Neural cell (in vitro differentiated cells): ENCODE measurements around the gene C11orf86. TPM values are rescaled to one million over a fixed set of nuclear protein-coding genes. Genes with fewer than 3 reads are reported as not detected.

Experiments
- H2AFZ ChIP-seq: fragments of 200-600, 300-800 bp; sonication (generic), shearing (Covaris generic); 2 replicates; pipeline ENCODE4 v1.6.0; 2014; ENCODE audit warnings: low read depth, mild to moderate bottlenecking, antibody characterized with exemption, low read length, moderate library complexity
- H3F3A ChIP-seq: fragments of 200-600 bp; shearing (Covaris generic); 2 replicates; pipeline ENCODE4 v1.6.1; 2016; ENCODE audit warnings: mild to moderate bottlenecking, moderate library complexity, mixed read lengths, antibody characterized with exemption, low read length; ENCODE audit not compliant: insufficient read depth, poor library complexity, severe bottlenecking
- H3K27ac ChIP-seq: fragments of 200-600, 300-800 bp; sonication (generic), shearing (Covaris generic); 2 replicates; pipeline ENCODE4 v1.5.1; 2014; ENCODE audit warnings: mild to moderate bottlenecking, low read length, moderate library complexity
- H3K27me3 ChIP-seq: fragments of 300-800, 200-600 bp; sonication (generic), shearing (Covaris generic); 2 replicates; pipeline ENCODE4 v1.6.0; 2014; ENCODE audit warnings: mild to moderate bottlenecking, low read depth, low read length, moderate library complexity; ENCODE audit not compliant: insufficient read depth
- H3K36me3 ChIP-seq: fragments of 300-800, 200-600 bp; sonication (generic), shearing (Covaris generic); 2 replicates; pipeline ENCODE4 v1.5.1; 2014; ENCODE audit warnings: mild to moderate bottlenecking, antibody characterized with exemption, low read length, moderate library complexity; ENCODE audit not compliant: insufficient read depth
- H3K4me2 ChIP-seq: fragments of 300-800, 200-600 bp; sonication (generic), shearing (Covaris generic); 2 replicates; pipeline ENCODE4 v1.6.0; 2014; ENCODE audit warnings: mild to moderate bottlenecking, low read length
- H3K4me3 ChIP-seq: fragments of 300-800, 200-600 bp; sonication (generic), shearing (Covaris generic); 2 replicates; pipeline ENCODE4 v1.5.1; 2014; ENCODE audit warnings: mild to moderate bottlenecking, low read length, moderate library complexity
- H3K79me2 ChIP-seq: fragments of 200-600 bp; shearing (Covaris generic); replicated peaks from 2 replicates; pipeline ENCODE4 v1.6.0; 2014; ENCODE audit warnings: mild to moderate bottlenecking, low read length, moderate library complexity; ENCODE audit not compliant: insufficient read depth
- H3K9ac ChIP-seq: fragments of 300-800, 200-600 bp; sonication (generic), shearing (Covaris generic); 2 replicates; pipeline ENCODE4 v1.6.1; 2016; ENCODE audit warnings: mild to moderate bottlenecking, low read length, mixed read lengths
- H3K9me2 ChIP-seq: fragments of 200-600 bp; shearing (Covaris generic); 2 replicates; pipeline ENCODE4 v1.6.1; 2016; ENCODE audit warnings: mild to moderate bottlenecking, low read length, mixed read lengths; ENCODE audit not compliant: insufficient read depth
- H3K9me3 ChIP-seq: fragments of 200-600, 300-800 bp; sonication (generic), shearing (Covaris generic); 2 replicates; pipeline ENCODE4 v1.6.1; 2016; ENCODE audit warnings: mild to moderate bottlenecking, mixed run types, low read length, moderate library complexity, mixed read lengths
- H4K20me1 ChIP-seq: fragments of 200-600 bp; shearing (Covaris generic); 2 replicates; pipeline ENCODE4 v1.6.1; 2016; ENCODE audit warnings: mild to moderate bottlenecking, mixed run types; ENCODE audit not compliant: insufficient read depth
- CTCF ChIP-seq: fragments of 450-650 bp; IDR thresholded peaks from 2 replicates; pipeline ENCODE4 v1.5.1; 2014; ENCODE audit warnings: antibody characterized with exemption, mild to moderate bottlenecking, moderate library complexity; ENCODE audit not compliant: poor library complexity, severe bottlenecking
- EP300 ChIP-seq: fragments of 450-650 bp; conservative IDR thresholded peaks from 2 replicates; pipeline ENCODE4 v1.6.1; 2014; ENCODE audit warnings: antibody characterized with exemption, mild to moderate bottlenecking, moderate library complexity; ENCODE audit not compliant: poor library complexity, severe bottlenecking
- EZH2 ChIP-seq: fragments of 200-600, 300-800 bp; shearing (Covaris generic), sonication (generic); IDR thresholded peaks from 2 replicates; pipeline ENCODE4 v1.6.1; 2014; ENCODE audit warnings: antibody characterized with exemption, low read length, borderline replicate concordance, mild to moderate bottlenecking; ENCODE audit not compliant: insufficient read depth, poor library complexity, severe bottlenecking
- MXI1 ChIP-seq: fragments of 450-650 bp; conservative IDR thresholded peaks from 2 replicates; pipeline ENCODE4 v1.6.1; 2014; ENCODE audit warnings: antibody characterized with exemption, mild to moderate bottlenecking; ENCODE audit not compliant: poor library complexity, severe bottlenecking
- POLR2AphosphoS5 ChIP-seq: IDR thresholded peaks from 2 replicates; pipeline ENCODE4 v1.6.1; 2012
- RAD21 ChIP-seq: fragments of 450-650 bp; conservative IDR thresholded peaks from 2 replicates; pipeline ENCODE4 v1.6.1; 2014; ENCODE audit warnings: antibody characterized with exemption, mild to moderate bottlenecking, moderate library complexity
- SMC3 ChIP-seq: fragments of 450-650 bp; conservative IDR thresholded peaks from 2 replicates; pipeline ENCODE4 v1.6.1; 2014; ENCODE audit warnings: antibody characterized with exemption, mild to moderate bottlenecking, moderate library complexity; ENCODE audit not compliant: poor library complexity
- TAF1 ChIP-seq: IDR thresholded peaks from 2 replicates; pipeline ENCODE4 v1.6.1; 2012; ENCODE audit warnings: low read depth
- polyA plus RNA-seq: library from polyadenylated mRNA; depleted of rRNA; stranded (reverse); fragments of >200 nt; gene quantifications from 2 replicates; pipeline ENCODE4 v1.2.3, GENCODE V29; 2014
- TF ChIP-seq, protein P1 (sequence below): IDR thresholded peaks from 2 replicates; pipeline ENCODE4 v1.6.1; 2012; ENCODE audit warnings: borderline replicate concordance

C11orf86 gene
- polyA plus RNA-seq, 1 donor from 2014 or later, result not detected

DNA sequence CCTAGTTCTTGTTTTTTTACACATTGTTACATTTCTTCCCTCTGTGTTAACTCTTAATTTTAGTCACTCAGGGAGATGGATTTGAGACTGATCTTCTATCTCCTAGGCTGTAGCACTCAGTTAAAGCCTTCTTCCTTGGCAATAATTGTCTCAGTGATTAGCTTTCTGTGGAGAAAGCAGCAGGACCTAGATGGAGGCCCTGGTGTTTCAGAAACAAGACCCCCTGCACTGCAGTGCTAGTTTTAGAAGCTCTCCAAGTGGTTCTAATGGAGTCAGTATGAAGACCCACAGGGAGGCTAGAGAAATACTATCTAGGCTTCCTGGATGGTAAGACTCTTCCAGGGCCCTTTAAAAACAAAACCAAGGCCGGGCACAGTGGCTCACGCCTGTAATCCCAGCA is 12.9 kb upstream of the C11orf86 start:
- Histone ChIP-seq H3K27ac (no peak overlapping the region), H3K9me2 (no peaks in the 10 kb centered on the region), H3K79me2 (no peaks in the 10 kb centered on the region), H3K9me3 (no peaks in the 10 kb centered on the region), H3K4me3 (no peak overlapping the region), H2AFZ (no peak overlapping the region), H3F3A (no peaks in the 10 kb centered on the region), H4K20me1 (no peaks in the 10 kb centered on the region), H3K27me3 (no peaks in the 10 kb centered on the region), H3K4me2 (no peak overlapping the region), H3K36me3 (no peaks in the 10 kb centered on the region), H3K9ac (no peak overlapping the region)
- TF ChIP-seq CTCF (no peak), SMC3 (no peak), EP300 (no peak), POLR2AphosphoS5 (no peak), EZH2 (no peak), MXI1 (no peak), TAF1 (no peak), RAD21 (no peak)
- TF ChIP-seq, protein P1, sequence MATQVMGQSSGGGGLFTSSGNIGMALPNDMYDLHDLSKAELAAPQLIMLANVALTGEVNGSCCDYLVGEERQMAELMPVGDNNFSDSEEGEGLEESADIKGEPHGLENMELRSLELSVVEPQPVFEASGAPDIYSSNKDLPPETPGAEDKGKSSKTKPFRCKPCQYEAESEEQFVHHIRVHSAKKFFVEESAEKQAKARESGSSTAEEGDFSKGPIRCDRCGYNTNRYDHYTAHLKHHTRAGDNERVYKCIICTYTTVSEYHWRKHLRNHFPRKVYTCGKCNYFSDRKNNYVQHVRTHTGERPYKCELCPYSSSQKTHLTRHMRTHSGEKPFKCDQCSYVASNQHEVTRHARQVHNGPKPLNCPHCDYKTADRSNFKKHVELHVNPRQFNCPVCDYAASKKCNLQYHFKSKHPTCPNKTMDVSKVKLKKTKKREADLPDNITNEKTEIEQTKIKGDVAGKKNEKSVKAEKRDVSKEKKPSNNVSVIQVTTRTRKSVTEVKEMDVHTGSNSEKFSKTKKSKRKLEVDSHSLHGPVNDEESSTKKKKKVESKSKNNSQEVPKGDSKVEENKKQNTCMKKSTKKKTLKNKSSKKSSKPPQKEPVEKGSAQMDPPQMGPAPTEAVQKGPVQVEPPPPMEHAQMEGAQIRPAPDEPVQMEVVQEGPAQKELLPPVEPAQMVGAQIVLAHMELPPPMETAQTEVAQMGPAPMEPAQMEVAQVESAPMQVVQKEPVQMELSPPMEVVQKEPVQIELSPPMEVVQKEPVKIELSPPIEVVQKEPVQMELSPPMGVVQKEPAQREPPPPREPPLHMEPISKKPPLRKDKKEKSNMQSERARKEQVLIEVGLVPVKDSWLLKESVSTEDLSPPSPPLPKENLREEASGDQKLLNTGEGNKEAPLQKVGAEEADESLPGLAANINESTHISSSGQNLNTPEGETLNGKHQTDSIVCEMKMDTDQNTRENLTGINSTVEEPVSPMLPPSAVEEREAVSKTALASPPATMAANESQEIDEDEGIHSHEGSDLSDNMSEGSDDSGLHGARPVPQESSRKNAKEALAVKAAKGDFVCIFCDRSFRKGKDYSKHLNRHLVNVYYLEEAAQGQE, result no peak

DNA sequence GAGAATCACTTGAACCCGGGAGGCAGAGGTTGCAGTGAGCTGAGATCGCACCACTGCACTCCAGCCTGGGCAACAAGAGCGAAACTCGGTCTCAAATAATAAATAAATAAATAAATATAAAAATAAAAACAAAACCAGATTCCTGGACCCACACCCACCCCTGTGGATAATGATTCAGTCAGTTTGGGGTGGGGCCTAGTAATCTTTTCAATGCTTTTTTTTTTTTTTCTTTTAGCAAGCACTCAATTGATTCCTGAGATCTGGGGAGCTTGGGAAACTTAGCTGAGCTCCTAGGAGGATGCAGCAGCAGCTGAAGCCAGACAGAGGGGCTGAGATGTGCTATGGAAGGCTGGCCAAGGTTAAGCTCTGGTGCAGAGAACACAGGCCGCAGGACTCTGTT is 12.3 kb upstream of the C11orf86 start:
- Histone ChIP-seq H3K9me2 (no peaks in the 10 kb centered on the region), H3K27me3 (no peaks in the 10 kb centered on the region), H3K36me3 (no peaks in the 10 kb centered on the region), H4K20me1 (no peaks in the 10 kb centered on the region), H3K4me2 (no peak overlapping the region), H3K9ac (no peak overlapping the region), H3F3A (no peaks in the 10 kb centered on the region), H3K9me3 (no peaks in the 10 kb centered on the region), H2AFZ (no peak overlapping the region), H3K4me3 (no peak overlapping the region), H3K27ac (no peak overlapping the region), H3K79me2 (no peaks in the 10 kb centered on the region)
- TF ChIP-seq CTCF, result no peak
